Measurements from ENCODE around the gene LAX1.

The LAX1 gene

DNA sequence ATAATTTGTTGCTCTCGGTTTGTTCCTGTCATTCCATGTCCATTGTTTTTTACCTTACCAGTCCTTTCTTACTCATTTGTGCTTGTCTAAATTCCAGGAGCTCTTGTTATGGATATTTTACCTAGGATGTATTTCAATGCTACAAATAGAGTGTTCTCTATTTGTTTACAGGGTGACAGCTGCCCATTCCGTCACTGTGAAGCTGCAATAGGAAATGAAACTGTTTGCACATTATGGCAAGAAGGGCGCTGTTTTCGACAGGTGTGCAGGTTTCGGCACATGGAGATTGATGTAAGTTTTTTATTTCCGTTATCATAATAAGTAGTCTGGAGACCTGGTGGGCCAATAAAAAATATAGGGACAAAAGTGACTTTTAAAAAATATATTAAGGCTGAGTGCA is 53.4 kb downstream of the LAX1 start:
- DNase-seq = no peak

DNA sequence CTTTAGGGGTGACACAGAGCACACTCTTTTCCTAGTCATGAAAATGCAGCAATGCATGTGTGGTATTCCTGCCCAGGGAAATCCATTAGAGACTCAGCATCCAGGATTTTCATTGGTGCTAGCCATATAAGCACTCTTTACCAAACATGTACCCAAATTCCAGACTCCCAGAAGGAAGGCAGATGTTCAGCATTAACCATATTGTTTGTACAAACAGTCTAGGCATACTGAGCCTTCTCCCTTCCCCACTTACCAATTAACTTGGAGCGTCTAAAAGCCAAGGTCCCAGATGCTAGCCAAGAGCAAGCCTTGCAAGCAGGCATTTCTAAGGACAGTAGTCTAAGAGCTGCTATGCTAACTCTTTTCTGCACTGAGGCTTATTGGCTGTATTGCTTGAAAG is 58.3 kb downstream of the LAX1 start:
- DNase-seq = no peak

Measured in CD4-positive, alpha-beta T cell treated with Interferon gamma for 1 hour (primary cell).